Retinal pigment epithelial cell (primary cell): ENCODE data around the gene TMEM135.

Experiments used
- DNase-seq: peaks from one replicate; pipeline ENCODE4 v3.0.0-alpha.2; 2010; ENCODE audit warnings: low read depth
- H3K4me3 ChIP-seq: 2 replicates; pipeline ENCODE4 v1.5.1; 2011; ENCODE audit warnings: mild to moderate bottlenecking, low read length, control low read depth, moderate library complexity
- TF ChIP-seq, protein P1 (sequence below): conservative IDR thresholded peaks from 2 replicates; pipeline ENCODE4 v1.5.1; 2011; ENCODE audit warnings: low read depth, low read length, control low read depth, inconsistent platforms

Gene TMEM135

DNA sequence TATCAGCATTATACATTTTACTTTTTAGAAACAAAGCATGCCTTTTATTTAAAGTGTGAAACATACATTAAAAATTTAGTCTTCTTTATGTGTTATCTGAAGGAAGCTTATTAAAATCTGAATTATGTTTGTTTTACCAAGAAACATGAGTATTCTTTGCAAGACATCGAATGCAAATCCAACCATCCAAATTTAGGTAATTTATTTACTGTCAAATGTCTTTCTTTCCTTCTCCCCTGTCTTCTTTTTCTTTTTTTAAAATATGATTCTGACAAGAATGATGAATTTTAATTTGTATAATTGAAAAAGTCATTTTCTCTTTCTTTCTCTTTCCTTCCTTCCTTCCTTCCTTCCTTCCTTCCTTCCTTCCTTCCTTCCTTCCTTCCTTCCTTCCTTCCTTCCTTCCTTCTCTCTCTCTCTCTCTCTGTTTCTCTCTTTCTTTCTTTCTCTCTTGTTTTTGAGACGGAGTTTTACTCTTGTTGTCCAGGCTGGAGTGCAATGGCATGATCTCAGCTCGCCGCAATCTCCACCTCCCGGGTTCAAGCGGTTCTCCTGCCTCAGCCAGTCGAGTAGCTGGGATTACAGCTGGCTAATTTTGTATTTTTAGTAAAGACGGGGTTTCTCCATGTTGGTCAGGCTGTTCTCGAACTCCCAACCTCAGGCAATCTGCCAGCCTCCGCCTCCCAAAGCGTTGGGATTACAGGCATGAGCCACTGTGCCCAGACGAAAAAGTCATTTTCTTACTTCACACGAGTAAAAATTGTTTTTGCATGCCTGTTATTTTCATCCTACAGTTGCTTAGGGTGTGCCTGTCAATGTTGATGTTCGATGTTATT lies 157.5 kb downstream of the TMEM135 start:
- DNase-seq, result no peak
- no peak overlapping the region for H3K4me3 ChIP-seq
- TF ChIP-seq, protein P1, sequence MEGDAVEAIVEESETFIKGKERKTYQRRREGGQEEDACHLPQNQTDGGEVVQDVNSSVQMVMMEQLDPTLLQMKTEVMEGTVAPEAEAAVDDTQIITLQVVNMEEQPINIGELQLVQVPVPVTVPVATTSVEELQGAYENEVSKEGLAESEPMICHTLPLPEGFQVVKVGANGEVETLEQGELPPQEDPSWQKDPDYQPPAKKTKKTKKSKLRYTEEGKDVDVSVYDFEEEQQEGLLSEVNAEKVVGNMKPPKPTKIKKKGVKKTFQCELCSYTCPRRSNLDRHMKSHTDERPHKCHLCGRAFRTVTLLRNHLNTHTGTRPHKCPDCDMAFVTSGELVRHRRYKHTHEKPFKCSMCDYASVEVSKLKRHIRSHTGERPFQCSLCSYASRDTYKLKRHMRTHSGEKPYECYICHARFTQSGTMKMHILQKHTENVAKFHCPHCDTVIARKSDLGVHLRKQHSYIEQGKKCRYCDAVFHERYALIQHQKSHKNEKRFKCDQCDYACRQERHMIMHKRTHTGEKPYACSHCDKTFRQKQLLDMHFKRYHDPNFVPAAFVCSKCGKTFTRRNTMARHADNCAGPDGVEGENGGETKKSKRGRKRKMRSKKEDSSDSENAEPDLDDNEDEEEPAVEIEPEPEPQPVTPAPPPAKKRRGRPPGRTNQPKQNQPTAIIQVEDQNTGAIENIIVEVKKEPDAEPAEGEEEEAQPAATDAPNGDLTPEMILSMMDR, result no peak

- TF ChIP-seq, protein P1, result no peak
- no peak for DNase-seq
- H3K4me3 ChIP-seq, result no peak overlapping the region
These were observed 160.6 kb downstream of the TMEM135 start for GRCh38 chr11:87198266-87198881.

- no peak for DNase-seq
- TF ChIP-seq, protein P1, result no peak
- no peak overlapping the region for H3K4me3 ChIP-seq
These were observed 163.6 kb downstream of the TMEM135 start for GRCh38 chr11:87201376-87201775.

- TF ChIP-seq, protein P1, result no peak
- no peak overlapping the region for H3K4me3 ChIP-seq
- no peak for DNase-seq
These were observed 166.3 kb downstream of the TMEM135 start for GRCh38 chr11:87203907-87204602.

DNA sequence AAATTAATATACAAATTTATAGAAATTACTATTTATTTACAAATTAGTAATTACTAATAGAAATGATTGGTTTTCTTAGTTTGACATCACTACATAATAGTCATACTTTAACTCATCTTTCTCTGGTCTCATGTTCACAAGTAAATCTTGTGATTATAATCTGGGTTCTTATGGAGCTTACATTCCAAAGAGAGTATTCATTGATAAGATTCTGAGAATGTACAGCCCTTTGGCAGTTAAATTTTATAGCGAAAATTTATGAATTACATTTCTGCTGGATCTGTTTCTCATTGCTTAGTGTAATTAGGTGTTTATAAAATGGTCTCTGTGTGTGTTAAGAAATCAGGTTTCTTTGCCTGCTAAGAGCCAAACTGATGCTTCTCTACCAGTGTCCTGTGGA lies 175.2 kb downstream of the TMEM135 start:
- TF ChIP-seq, protein P1, result no peak
- no peak overlapping the region for H3K4me3 ChIP-seq
- DNase-seq, result peak; percentile 33

DNA sequence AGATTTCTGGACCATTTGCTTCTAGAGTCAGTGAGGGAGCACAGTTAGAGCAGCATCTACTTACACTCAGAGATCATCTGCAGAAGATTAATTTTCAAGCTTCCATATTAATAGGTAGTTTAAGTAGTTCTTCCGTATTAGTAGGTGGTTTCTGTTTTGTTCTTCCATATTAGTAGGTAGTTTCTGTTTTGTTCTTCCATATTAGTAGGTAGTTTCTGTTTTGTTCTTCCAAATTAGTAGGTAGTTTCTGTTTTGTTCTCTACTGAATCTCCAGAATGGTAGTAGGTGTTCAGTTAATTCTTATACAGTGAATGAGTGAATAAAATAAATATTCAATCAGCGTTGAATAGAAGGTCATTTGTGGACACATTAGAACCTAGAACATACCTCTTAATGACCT lies 175.7 kb downstream of the TMEM135 start:
- TF ChIP-seq, protein P1, result no peak
- no peak overlapping the region for H3K4me3 ChIP-seq
- DNase-seq, result no peak

DNA sequence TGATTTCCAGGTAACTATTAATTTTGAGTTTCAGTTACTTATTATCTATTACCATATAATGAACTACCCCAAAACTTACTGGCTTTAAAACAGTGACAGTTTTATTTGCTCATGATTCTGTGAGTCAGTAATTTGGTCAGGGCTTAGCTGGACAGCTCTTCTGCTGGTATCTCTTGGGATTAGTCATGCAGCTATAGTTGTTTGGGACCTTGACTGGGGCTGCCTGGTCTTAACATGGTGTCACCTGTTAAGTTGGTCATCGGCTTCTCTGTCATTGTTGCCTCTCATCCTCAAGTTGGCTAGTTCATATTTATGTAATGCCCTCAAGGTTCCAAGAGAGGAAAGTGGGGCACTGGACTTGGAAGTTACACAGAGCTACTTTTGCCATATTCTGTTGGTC lies 177.5 kb downstream of the TMEM135 start:
- H3K4me3 ChIP-seq, result no peak overlapping the region
- no peak for DNase-seq
- TF ChIP-seq, protein P1, result no peak
